ENCODE measurements around the gene MED12L.

MED12L gene

GRCh38 chr3:151316267-151316991, 231.0 kb downstream of the MED12L start, which contains the start of gene GPR87:
GPR87 (minus strand) TSS chr3:151316820; CDS start chr3:151300100, 16,720 bp downstream.
- CTCF ChIA-PET: interaction anchor here (10.6 kb wide), 1 partner anchor 10 kb away, joined by 94 read pairs; the partner anchor contains the start of gene P2RY13
- no peak within 1 kb of the TSS for H3K4me3 ChIP-seq (ENCODE audit: low read depth, low read length)
- no peak for TF ChIP-seq CTCF (IDR thresholded peaks at IDR 0.05; ENCODE audit: insufficient read depth, low read length, missing control alignments)
- POLR2A ChIA-PET: no interaction called here
- DNase-seq (ENCODE audit: low read depth, low spot score): no peak

GRCh38 chr3:151318313-151318712, 232.8 kb downstream of the MED12L start:
- H3K4me3 ChIP-seq (ENCODE audit: low read depth, low read length): no peak overlapping the region
- ChIA-PET CTCF (interaction anchor here (1.3 to 10.6 kb wide), 2 partner anchors 8 to 151 kb away, joined by 4 to 94 read pairs; partner anchors contain the start of gene P2RY13), POLR2A (no interaction called here)
- no peak for TF ChIP-seq CTCF (IDR thresholded peaks at IDR 0.05; ENCODE audit: insufficient read depth, low read length, missing control alignments)
- DNase-seq (ENCODE audit: low read depth, low spot score): no peak

DNA sequence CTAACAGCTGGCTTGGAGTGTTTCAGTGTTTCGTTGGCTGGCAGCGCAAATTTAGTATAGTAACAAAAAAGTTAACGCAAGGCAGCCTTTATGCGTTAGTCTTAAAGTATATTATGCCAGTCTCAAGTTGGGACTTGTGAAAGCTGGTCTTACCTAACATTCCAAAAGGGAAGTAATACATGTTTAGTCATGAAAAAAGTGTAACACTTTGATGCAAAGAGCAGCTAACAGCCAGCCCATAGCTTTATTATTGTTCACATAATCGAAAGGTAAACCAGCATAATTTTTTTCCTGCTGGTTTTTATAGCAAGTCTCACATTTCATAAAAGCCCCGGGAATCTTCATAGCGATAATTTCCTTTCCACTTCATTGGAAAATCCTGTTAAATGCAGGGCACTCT, 233.5 kb downstream of the MED12L start:
- CTCF ChIA-PET: interaction anchor here (0.8 to 10.6 kb wide), 3 partner anchors 7 to 519 kb away, joined by 3 to 94 read pairs (median 4); partner anchors contain the start of gene P2RY13
- POLR2A ChIA-PET: no interaction called here
- no peak overlapping the region for H3K4me3 ChIP-seq (ENCODE audit: low read depth, low read length)
- no peak for DNase-seq (ENCODE audit: low read depth, low spot score)
- no peak for TF ChIP-seq CTCF (IDR thresholded peaks at IDR 0.05; ENCODE audit: insufficient read depth, low read length, missing control alignments)

DNA sequence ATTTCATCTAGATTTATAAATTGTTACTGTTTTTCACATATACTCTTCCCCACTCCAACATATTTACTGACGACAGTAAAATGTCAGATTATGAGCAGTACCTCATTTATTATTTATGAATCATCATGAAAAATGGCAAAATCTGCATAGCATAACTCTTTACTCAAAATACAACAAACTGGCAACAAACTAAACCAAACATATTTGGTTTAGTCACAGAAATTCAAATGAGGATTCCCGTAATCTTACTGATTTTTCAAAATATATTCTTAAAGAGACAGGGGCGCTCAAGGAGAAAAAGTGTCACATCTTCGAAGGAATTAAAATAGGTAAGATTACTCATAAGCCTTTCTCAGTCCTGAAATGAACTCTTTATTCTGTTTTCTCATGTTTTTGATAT, 234.2 kb downstream of the MED12L start:
- DNase-seq (ENCODE audit: low read depth, low spot score): no peak
- no peak overlapping the region for H3K4me3 ChIP-seq (ENCODE audit: low read depth, low read length)
- TF ChIP-seq CTCF (IDR thresholded peaks at IDR 0.05; ENCODE audit: insufficient read depth, low read length, missing control alignments): no peak
- CTCF ChIA-PET: interaction anchor here (0.7 to 10.6 kb wide), 3 partner anchors 7 to 518 kb away, joined by 3 to 94 read pairs (median 3); partner anchors contain the start of gene P2RY13
- POLR2A ChIA-PET: no interaction called here

DNA sequence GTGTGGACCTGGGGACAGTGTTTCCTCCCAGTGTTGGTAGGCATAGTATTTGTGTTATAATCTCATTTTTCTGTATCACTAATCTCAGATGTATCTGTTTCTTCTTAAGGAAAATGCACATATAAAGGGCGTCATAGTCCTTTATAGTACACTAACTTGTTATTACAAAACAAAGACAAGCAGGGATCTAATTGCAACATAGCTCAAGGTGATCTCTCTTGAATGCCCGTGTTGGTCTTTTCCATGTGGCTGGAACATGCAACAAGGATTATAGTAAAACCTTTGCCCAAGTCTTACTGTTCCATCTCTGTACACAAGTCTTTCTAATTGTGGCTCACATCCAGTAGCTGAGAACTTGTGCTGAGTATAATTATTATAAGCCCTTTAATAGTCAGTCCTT, 234.7 kb downstream of the MED12L start:
- POLR2A ChIA-PET: no interaction called here
- H3K4me3 ChIP-seq (ENCODE audit: low read depth, low read length): no peak overlapping the region
- CTCF ChIA-PET: interaction anchor here (0.7 to 1.6 kb wide), 2 partner anchors 8 to 28 kb away, joined by 3 to 5 read pairs; no protein-coding TSS in a partner anchor

More for the DNA sequence above, 234.7 kb downstream of the MED12L start:
- DNase-seq (ENCODE audit: low read depth, low spot score): no peak
- TF ChIP-seq CTCF (IDR thresholded peaks at IDR 0.05; ENCODE audit: insufficient read depth, low read length, missing control alignments): no peak

Measured in AG04449 (cell line).